HEK293 (cell line): ENCODE data around the gene ZNF543.

Source experiments
- FEZF1 ChIP-seq: fragments of 450-650 bp; formaldehyde crosslinking; IDR thresholded peaks from 2 replicates; pipeline ENCODE4 v1.5.1; 2016; ENCODE audit warnings: missing biosample characterization, missing genetic modification characterization
- KLF1 ChIP-seq: fragments of 450-650 bp; formaldehyde crosslinking; IDR thresholded peaks from 2 replicates; pipeline ENCODE4 v1.5.1; 2016; ENCODE audit warnings: missing biosample characterization, missing genetic modification characterization
- MYNN ChIP-seq: fragments of 450-650 bp; formaldehyde crosslinking; IDR thresholded peaks from 2 replicates; pipeline ENCODE4 v1.5.1; 2016; ENCODE audit warnings: missing biosample characterization, missing genetic modification characterization, borderline replicate concordance
- SP2 ChIP-seq: fragments of 450-650 bp; formaldehyde crosslinking; IDR thresholded peaks from 2 replicates; pipeline ENCODE4 v1.5.1; 2016; ENCODE audit warnings: missing biosample characterization, missing genetic modification characterization
- ZBTB1 ChIP-seq: fragments of 450-650 bp; formaldehyde crosslinking; IDR thresholded peaks from 2 replicates; pipeline ENCODE4 v1.5.1; 2016; ENCODE audit warnings: missing biosample characterization, missing genetic modification characterization
- ZBTB17 ChIP-seq: fragments of 450-650 bp; formaldehyde crosslinking; IDR thresholded peaks from 2 replicates; pipeline ENCODE4 v1.5.1; 2016; ENCODE audit warnings: missing biosample characterization, missing genetic modification characterization
- ZBTB48 ChIP-seq: fragments of 450-650 bp; formaldehyde crosslinking; IDR thresholded peaks from 2 replicates; pipeline ENCODE4 v1.5.1; 2016; ENCODE audit warnings: missing biosample characterization, missing genetic modification characterization
- ZNF10 ChIP-seq: fragments of 450-650 bp; formaldehyde crosslinking; IDR thresholded peaks from 2 replicates; pipeline ENCODE4 v1.5.1; 2017; ENCODE audit warnings: missing biosample characterization, missing genetic modification characterization
- ZNF157 ChIP-seq: fragments of 450-650 bp; formaldehyde crosslinking; IDR thresholded peaks from 2 replicates; pipeline ENCODE4 v1.5.1; 2016; ENCODE audit warnings: missing biosample characterization, missing genetic modification characterization
- ZNF169 ChIP-seq: fragments of 450-650 bp; formaldehyde crosslinking; IDR thresholded peaks from 2 replicates; pipeline ENCODE4 v1.5.1; 2016; ENCODE audit warnings: missing biosample characterization, missing genetic modification characterization
- ZNF174 ChIP-seq: fragments of 450-650 bp; formaldehyde crosslinking; IDR thresholded peaks from 2 replicates; pipeline ENCODE4 v1.5.0; 2017; ENCODE audit warnings: missing biosample characterization, mild to moderate bottlenecking, missing genetic modification characterization
- ZNF211 ChIP-seq: fragments of 450-650 bp; formaldehyde crosslinking; IDR thresholded peaks from 2 replicates; pipeline ENCODE4 v1.5.1; 2016; ENCODE audit warnings: low read depth, missing biosample characterization, missing genetic modification characterization
- ZNF335 ChIP-seq: fragments of 450-650 bp; formaldehyde crosslinking; conservative IDR thresholded peaks from 2 replicates; pipeline ENCODE4 v1.5.1; 2016; ENCODE audit warnings: missing biosample characterization, missing genetic modification characterization
- ZNF501 ChIP-seq: fragments of 450-650 bp; formaldehyde crosslinking; IDR thresholded peaks from 2 replicates; pipeline ENCODE4 v1.5.1; 2016; ENCODE audit warnings: missing biosample characterization, missing genetic modification characterization
- ZNF76 ChIP-seq: fragments of 450-650 bp; formaldehyde crosslinking; IDR thresholded peaks from 2 replicates; pipeline ENCODE4; 2016; ENCODE audit warnings: low read depth, missing biosample characterization, missing genetic modification characterization, borderline replicate concordance
- ZNF837 ChIP-seq: fragments of 450-650 bp; formaldehyde crosslinking; IDR thresholded peaks from 2 replicates; pipeline ENCODE4 v1.5.1; 2016; ENCODE audit warnings: missing biosample characterization, missing genetic modification characterization
- ZNF843 ChIP-seq: fragments of 450-650 bp; formaldehyde crosslinking; IDR thresholded peaks from 2 replicates; pipeline ENCODE4 v1.5.1; 2016; ENCODE audit warnings: missing biosample characterization, missing genetic modification characterization
- ZSCAN30 ChIP-seq: fragments of 450-650 bp; IDR thresholded peaks from 2 replicates; pipeline ENCODE4 v1.5.1; 2018; ENCODE audit warnings: missing biosample characterization, mild to moderate bottlenecking, missing genetic modification characterization, moderate library complexity
- TF ChIP-seq, protein P1 (sequence below): fragments of 450-650 bp; formaldehyde crosslinking; conservative IDR thresholded peaks from 2 replicates; pipeline ENCODE4 v1.5.1; 2016; ENCODE audit warnings: low read depth, missing biosample characterization, missing genetic modification characterization
- TF ChIP-seq, protein P2 (sequence below): fragments of 450-650 bp; formaldehyde crosslinking; IDR thresholded peaks from 2 replicates; pipeline ENCODE4 v1.5.1; 2016; ENCODE audit warnings: missing biosample characterization, missing genetic modification characterization
- TF ChIP-seq, protein P3 (sequence below): fragments of 450-650 bp; formaldehyde crosslinking; IDR thresholded peaks from 2 replicates; pipeline ENCODE4 v1.5.1; 2016; ENCODE audit warnings: missing biosample characterization, missing genetic modification characterization
- TF ChIP-seq, protein P4 (sequence below): fragments of 450-650 bp; formaldehyde crosslinking; optimal IDR thresholded peaks from 2 replicates; pipeline ENCODE3; 2016; ENCODE audit warnings: missing biosample characterization, mild to moderate bottlenecking, missing genetic modification characterization
- TF ChIP-seq, protein P5 (sequence below): fragments of 450-650 bp; formaldehyde crosslinking; IDR thresholded peaks from 2 replicates; pipeline ENCODE4 v1.5.1; 2016; ENCODE audit warnings: missing biosample characterization, missing genetic modification characterization
- TF ChIP-seq, protein P6 (sequence below): fragments of 450-650 bp; formaldehyde crosslinking; IDR thresholded peaks from 2 replicates; pipeline ENCODE4 v1.5.1; 2017; ENCODE audit warnings: missing biosample characterization, missing genetic modification characterization
- TF ChIP-seq, protein P7 (sequence below): fragments of 450-650 bp; formaldehyde crosslinking; IDR thresholded peaks from 2 replicates; pipeline ENCODE4 v1.5.1; 2016; ENCODE audit warnings: missing biosample characterization, missing genetic modification characterization, borderline replicate concordance

ZNF543 gene

DNA sequence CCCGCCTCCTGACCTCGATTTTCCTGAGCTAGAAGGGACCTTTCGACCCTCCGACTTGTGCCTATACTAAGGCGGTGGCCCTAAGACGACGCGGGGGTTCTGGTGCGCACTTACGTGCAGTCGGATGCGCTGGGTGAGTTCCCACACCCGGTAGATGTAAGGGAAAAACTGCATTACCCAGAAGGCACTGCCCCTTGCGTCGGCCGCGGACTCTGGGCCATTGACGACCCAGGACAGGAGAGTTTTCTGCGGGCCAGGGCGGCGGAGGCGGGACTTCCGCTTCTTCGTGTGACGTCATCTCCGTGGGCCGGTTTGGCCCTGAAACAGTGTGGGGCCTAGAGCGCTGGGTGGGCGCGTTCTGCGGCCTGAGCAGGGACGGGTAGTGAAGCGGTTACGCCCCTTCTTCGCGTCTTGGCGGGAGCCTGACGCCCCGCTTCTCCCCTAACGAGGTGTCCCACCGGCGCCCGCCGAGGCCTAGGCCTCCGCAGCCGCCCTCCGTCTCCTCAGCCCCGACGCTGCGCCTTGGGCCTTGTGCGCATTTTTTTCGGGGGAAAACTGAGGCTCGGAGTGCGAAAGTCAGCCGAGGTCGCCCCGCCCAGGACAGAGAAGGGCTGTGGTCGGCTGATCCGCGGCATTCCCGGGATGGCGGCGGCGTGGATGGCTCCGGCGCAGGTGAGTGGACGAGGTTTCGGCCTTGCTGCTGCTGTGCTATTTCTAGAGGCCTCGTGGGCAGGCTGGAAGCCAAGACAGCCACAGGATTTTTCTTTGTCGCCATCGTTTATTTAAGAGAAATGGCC is 39.9 kb upstream of the ZNF543 start, which contains the start of gene ZNF460 (continued):
- TF ChIP-seq, protein P1, sequence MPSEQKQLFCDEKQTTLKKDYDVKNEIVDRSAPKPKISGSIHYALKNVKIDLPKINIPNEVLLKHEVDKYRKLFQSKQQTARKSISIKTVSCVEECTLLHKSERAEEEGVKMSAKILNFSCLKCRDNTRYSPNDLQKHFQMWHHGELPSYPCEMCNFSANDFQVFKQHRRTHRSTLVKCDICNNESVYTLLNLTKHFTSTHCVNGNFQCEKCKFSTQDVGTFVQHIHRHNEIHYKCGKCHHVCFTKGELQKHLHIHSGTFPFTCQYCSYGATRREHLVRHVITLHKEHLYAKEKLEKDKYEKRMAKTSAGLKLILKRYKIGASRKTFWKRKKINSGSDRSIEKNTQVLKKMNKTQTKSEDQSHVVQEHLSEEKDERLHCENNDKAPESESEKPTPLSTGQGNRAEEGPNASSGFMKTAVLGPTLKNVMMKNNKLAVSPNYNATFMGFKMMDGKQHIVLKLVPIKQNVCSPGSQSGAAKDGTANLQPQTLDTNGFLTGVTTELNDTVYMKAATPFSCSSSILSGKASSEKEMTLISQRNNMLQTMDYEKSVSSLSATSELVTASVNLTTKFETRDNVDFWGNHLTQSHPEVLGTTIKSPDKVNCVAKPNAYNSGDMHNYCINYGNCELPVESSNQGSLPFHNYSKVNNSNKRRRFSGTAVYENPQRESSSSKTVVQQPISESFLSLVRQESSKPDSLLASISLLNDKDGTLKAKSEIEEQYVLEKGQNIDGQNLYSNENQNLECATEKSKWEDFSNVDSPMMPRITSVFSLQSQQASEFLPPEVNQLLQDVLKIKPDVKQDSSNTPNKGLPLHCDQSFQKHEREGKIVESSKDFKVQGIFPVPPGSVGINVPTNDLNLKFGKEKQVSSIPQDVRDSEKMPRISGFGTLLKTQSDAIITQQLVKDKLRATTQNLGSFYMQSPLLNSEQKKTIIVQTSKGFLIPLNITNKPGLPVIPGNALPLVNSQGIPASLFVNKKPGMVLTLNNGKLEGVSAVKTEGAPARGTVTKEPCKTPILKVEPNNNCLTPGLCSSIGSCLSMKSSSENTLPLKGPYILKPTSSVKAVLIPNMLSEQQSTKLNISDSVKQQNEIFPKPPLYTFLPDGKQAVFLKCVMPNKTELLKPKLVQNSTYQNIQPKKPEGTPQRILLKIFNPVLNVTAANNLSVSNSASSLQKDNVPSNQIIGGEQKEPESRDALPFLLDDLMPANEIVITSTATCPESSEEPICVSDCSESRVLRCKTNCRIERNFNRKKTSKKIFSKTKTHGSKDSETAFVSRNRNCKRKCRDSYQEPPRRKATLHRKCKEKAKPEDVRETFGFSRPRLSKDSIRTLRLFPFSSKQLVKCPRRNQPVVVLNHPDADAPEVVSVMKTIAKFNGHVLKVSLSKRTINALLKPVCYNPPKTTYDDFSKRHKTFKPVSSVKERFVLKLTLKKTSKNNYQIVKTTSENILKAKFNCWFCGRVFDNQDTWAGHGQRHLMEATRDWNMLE (tag by site-specific recombination) = no peak
- TF ChIP-seq ZNF174 (tag by site-specific recombination) (no peak), KLF1 (tag by site-specific recombination) (peak; percentile 61; the same call in 1 of the 2 replicates), MYNN (tag by site-specific recombination) (no peak), ZBTB48 (tag by site-specific recombination) (no peak), ZNF157 (tag by site-specific recombination) (no peak), ZNF169 (tag by site-specific recombination) (no peak), ZNF837 (tag by site-specific recombination) (no peak), FEZF1 (tag by site-specific recombination) (0 out of 2 replicates have a peak, but pooled peaks have one; percentile 5), ZNF76 (tag by site-specific recombination) (peak; percentile 86), ZBTB17 (tag by site-specific recombination) (peak; percentile 48; the same call in 1 of the 2 replicates), ZNF335 (tag by site-specific recombination) (peak; percentile 88), ZNF843 (tag by site-specific recombination) (peak; percentile 11; the same call in 1 of the 2 replicates), ZBTB1 (tag by site-specific recombination) (no peak), ZNF10 (tag by site-specific recombination) (peak; percentile 95), SP2 (tag by site-specific recombination) (peak; percentile 85), ZSCAN30 (tag by site-specific recombination) (peak; percentile 60), ZNF211 (tag by site-specific recombination) (no peak), ZNF501 (tag by site-specific recombination) (peak; percentile 66)
- TF ChIP-seq, protein P2, sequence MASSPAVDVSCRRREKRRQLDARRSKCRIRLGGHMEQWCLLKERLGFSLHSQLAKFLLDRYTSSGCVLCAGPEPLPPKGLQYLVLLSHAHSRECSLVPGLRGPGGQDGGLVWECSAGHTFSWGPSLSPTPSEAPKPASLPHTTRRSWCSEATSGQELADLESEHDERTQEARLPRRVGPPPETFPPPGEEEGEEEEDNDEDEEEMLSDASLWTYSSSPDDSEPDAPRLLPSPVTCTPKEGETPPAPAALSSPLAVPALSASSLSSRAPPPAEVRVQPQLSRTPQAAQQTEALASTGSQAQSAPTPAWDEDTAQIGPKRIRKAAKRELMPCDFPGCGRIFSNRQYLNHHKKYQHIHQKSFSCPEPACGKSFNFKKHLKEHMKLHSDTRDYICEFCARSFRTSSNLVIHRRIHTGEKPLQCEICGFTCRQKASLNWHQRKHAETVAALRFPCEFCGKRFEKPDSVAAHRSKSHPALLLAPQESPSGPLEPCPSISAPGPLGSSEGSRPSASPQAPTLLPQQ (tag by site-specific recombination) = peak; percentile 68; the same call in 1 of the 2 replicates
- TF ChIP-seq, protein P3, sequence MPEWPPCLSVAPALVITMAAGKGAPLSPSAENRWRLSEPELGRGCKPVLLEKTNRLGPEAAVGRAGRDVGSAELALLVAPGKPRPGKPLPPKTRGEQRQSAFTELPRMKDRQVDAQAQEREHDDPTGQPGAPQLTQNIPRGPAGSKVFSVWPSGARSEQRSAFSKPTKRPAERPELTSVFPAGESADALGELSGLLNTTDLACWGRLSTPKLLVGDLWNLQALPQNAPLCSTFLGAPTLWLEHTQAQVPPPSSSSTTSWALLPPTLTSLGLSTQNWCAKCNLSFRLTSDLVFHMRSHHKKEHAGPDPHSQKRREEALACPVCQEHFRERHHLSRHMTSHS (tag by site-specific recombination) = no peak
- TF ChIP-seq, protein P4, sequence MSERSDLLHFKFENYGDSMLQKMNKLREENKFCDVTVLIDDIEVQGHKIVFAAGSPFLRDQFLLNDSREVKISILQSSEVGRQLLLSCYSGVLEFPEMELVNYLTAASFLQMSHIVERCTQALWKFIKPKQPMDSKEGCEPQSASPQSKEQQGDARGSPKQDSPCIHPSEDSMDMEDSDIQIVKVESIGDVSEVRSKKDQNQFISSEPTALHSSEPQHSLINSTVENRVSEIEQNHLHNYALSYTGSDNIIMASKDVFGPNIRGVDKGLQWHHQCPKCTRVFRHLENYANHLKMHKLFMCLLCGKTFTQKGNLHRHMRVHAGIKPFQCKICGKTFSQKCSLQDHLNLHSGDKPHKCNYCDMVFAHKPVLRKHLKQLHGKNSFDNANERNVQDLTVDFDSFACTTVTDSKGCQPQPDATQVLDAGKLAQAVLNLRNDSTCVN (tag by site-specific recombination) = peak; percentile 61
- TF ChIP-seq, protein P5, sequence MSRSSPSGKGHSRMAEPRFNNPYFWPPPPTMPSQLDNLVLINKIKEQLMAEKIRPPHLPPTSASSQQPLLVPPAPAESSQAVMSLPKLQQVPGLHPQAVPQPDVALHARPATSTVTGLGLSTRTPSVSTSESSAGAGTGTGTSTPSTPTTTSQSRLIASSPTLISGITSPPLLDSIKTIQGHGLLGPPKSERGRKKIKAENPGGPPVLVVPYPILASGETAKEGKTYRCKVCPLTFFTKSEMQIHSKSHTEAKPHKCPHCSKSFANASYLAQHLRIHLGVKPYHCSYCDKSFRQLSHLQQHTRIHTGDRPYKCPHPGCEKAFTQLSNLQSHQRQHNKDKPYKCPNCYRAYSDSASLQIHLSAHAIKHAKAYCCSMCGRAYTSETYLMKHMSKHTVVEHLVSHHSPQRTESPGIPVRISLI (tag by site-specific recombination) = peak; percentile 91
- TF ChIP-seq, protein P6, sequence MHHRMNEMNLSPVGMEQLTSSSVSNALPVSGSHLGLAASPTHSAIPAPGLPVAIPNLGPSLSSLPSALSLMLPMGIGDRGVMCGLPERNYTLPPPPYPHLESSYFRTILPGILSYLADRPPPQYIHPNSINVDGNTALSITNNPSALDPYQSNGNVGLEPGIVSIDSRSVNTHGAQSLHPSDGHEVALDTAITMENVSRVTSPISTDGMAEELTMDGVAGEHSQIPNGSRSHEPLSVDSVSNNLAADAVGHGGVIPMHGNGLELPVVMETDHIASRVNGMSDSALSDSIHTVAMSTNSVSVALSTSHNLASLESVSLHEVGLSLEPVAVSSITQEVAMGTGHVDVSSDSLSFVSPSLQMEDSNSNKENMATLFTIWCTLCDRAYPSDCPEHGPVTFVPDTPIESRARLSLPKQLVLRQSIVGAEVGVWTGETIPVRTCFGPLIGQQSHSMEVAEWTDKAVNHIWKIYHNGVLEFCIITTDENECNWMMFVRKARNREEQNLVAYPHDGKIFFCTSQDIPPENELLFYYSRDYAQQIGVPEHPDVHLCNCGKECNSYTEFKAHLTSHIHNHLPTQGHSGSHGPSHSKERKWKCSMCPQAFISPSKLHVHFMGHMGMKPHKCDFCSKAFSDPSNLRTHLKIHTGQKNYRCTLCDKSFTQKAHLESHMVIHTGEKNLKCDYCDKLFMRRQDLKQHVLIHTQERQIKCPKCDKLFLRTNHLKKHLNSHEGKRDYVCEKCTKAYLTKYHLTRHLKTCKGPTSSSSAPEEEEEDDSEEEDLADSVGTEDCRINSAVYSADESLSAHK (tag by site-specific recombination) = peak; percentile 40; the same call in 1 of the 2 replicates
- TF ChIP-seq, protein P7, sequence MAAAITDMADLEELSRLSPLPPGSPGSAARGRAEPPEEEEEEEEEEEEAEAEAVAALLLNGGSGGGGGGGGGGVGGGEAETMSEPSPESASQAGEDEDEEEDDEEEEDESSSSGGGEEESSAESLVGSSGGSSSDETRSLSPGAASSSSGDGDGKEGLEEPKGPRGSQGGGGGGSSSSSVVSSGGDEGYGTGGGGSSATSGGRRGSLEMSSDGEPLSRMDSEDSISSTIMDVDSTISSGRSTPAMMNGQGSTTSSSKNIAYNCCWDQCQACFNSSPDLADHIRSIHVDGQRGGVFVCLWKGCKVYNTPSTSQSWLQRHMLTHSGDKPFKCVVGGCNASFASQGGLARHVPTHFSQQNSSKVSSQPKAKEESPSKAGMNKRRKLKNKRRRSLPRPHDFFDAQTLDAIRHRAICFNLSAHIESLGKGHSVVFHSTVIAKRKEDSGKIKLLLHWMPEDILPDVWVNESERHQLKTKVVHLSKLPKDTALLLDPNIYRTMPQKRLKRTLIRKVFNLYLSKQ (tag by site-specific recombination) = no peak
